MM.1S (cell line): ENCODE results near the gene CASP7.

Experiments used
- CTCF ChIP-seq: fragments of 300-600 bp; sonication (generic); IDR thresholded peaks from 2 replicates; pipeline ENCODE4 v1.5.1; 2016; ENCODE audit warnings: antibody characterized with exemption, low read length, mixed read lengths
- EZH2phosphoT487 ChIP-seq: fragments of 300-600 bp; sonication (generic); IDR thresholded peaks from 2 replicates; pipeline ENCODE4 v1.6.1; 2018; ENCODE audit warnings: antibody characterized with exemption, low read length

- no peak for TF ChIP-seq CTCF
- no peak for TF ChIP-seq EZH2phosphoT487
These were observed 72.8 kb downstream of the CASP7 start for GRCh38 chr10:113752553-113752952.
